Stimulated activated CD8-positive, alpha-beta memory T cell treated with anti-CD3 and anti-CD28 coated beads, Interleukin-12 subunit alpha, Interleukin-12 subunit beta, amount 100 ng/mL, for 1 hour (primary cell): ENCODE data around the gene MOGAT2.

Experiments
- DNase-seq: peaks from one replicate; pipeline ENCODE4 v3.0.0-alpha.2; 2020; ENCODE audit warnings: low read depth

Gene MOGAT2

DNA sequence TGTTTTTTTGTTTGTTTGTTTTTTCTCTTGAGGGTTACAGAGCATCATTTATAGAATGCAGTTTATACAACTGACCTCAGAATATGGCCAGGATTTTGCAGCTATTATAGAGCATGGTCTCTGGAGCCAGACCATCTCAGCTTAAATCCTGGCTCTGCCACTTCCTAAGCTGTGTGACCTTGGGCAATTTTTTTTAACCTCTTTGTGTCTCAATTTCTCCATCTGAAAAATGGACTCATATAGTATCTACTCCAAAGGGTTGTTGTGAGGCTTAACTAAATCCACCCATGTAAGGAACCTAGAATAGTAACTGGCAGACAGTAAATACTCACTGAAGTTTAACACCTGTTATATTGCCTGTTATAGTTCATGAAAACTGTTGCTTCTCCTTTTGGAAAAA, 42.6 kb downstream of the MOGAT2 start:
- DNase-seq = no peak

DNA sequence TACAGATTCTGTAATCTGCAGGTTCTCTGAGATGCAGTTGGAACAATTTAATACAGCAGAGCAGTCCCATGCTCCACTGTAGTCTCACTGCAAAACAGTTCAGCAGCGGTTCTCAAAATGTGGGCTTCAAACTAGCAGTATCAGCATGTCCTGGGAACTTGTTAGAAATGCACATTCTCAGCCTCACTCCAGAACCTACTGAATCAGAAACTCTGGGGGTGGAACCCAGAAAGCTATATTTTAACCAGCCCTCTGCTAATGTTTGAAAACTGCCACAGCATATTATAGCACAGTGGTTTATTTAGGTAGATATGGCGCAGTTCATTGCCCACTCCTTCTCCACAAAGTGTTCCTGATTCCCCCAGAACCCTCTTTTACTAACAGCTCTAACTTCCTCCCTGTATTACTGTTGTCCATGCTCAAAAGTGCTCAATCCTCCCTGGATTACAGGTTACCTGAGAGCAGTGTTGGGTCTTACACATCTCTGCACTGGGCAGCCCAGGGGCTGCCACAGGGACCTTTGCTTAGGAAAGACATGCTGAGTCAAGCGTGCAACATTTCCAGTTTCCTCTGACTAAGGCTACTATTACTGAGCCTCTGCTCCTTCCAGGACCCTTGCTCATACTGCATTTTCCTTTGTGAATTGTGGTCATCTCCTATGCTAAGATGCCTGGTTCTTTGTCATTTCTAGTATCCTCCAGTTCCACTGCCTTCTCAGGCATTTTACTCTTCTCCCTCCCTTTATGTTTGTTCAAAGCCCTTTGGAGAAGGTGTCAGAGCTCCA, 43.3 kb downstream of the MOGAT2 start:
- no peak for DNase-seq

DNA sequence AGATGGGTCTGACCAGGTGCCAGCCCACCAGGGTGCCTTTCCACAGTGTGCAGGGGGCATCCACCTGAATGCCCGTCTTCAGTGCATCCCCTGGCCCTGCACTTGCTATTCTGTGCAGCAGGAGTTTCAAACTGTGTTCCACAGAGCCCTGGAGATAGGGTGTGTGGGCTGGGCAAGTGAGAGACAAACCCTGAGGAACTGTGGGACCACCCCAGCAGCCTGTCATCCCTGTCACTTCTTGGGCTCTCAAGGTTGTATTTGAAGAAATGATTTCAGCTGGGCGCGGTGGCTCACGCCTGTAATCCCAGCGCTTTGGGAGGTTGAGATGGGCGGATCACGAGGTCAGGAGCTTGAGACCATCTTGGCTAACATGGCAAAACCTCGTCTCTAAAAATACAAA, 44.5 kb downstream of the MOGAT2 start:
- no peak for DNase-seq

DNA sequence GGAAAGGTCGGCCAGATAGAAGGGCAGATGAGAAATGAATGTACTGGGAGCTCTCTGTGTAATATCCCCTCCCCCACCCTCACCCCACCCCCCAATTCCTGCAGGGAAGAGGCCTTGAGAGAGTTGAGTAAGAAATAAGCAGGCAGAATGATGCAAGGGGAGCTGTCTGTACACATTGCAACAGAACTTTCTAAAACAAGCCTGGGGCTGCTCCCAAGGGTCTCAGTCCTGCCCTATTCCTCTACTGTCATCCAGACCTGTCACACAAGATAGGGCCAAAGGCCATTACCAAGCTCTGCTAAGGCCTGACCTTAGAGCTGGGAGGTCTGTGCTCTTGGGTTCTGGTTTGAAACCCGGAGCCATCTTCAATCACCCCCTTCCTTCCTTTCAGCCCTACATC, 45.2 kb downstream of the MOGAT2 start:
- no peak for DNase-seq

DNA sequence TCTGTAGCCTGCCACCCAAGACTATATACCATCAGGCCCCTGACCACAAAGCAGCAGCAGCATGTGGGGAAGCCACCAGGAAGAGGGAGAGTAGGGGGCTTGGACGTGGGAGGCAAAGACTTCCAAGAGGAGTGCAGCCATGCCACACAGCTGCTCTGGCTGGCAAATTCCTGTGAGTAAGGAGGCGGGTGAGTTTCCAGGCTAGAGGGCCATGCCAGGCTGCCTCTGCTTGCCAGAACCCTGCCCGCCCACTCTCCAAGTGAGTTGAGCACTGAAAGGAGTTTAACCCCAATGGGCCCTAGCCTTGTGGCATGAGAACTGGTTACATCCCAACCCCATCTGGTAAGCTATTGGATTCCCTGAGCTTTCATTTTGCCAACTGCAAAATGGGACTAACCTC, 46.2 kb downstream of the MOGAT2 start:
- DNase-seq = no peak

DNA sequence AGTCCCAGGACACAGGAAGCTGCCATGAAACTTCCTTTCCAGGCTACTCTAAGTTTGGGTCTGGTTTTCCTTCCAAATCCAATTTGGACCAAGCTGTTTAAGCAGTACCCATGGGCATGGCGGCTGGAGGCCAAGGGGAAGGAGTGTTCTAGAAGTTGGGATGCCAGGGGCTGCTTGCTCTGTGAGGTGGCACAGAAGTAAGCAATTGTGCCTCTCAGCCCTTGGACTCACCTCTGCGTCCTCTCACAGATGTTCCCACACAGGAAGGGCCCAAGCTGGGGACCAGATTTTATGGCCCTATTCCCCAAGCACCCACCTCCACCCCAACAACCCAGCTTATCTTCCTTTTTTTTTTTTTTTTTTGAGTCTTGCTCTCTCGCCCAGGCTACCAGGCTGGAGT, 47.5 kb downstream of the MOGAT2 start:
- DNase-seq = no peak

DNA sequence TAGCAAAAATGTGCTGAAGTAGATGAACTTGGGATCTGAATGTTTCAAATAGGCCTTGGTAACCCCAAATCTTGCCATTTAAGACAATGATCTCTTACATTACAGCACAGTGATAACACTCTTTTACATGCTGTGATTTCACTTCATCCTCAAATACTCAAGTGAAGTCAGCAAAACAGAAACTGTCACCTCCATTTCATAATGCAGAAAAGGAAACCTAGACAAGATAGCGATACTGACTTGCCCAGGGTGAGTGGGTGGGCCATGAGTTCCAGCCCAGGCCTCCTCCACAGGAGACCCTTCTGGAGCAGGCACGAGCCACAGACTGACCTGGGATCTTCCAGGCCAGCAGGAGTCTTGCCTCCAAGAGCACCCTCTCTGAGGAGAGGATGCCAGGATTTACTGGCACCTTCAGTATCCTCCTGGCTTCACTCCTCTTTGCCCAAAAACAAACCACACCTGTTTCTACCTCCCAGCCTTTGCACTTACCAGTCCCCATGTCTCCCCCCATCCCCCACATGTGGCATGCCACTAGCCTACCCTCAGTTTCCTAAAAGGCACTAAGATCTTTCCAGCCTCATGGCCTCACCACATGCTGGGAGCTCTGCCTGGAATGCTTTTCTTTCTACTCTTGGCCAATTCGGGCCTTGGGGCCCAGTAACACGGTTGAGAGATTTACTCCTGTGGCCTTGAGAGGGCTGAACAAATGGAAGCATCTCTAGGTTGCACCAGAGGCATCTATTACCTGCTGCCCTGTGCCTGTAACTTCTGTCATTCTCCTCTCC, 49.0 kb downstream of the MOGAT2 start:
- no peak for DNase-seq

DNA sequence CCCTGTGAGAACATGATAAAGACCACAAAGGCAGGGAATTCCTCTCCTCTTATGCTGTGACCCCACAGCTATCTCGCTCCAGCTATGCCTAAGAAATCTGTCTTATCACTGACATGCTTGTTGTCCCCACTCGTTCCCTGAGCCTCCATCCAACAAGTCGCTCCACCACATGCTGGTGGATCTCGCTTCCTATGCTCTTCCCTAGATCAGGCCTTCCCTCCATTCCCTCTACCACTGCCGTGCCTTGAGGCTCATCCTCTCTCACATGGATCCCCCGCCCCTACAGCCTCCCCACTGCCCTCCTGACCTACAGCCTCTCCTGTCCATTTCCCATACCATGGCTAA, 49.6 kb downstream of the MOGAT2 start:
- no peak for DNase-seq

DNA sequence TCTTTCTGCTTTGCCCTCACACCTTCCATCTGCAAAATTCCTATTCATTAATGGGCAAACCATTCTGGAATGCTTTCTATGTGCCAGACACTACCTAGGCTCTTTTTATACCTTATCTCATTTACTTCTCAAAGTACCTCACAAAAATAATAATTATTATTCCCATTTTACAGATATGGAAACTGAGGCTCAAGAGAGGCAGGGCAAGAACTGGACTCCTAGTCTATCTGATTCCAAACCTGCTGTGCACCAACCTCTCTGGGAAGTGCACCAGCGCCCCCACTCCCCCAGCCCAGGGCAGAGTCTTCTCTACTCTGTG, 50.1 kb downstream of the MOGAT2 start:
- DNase-seq = no peak

DNA sequence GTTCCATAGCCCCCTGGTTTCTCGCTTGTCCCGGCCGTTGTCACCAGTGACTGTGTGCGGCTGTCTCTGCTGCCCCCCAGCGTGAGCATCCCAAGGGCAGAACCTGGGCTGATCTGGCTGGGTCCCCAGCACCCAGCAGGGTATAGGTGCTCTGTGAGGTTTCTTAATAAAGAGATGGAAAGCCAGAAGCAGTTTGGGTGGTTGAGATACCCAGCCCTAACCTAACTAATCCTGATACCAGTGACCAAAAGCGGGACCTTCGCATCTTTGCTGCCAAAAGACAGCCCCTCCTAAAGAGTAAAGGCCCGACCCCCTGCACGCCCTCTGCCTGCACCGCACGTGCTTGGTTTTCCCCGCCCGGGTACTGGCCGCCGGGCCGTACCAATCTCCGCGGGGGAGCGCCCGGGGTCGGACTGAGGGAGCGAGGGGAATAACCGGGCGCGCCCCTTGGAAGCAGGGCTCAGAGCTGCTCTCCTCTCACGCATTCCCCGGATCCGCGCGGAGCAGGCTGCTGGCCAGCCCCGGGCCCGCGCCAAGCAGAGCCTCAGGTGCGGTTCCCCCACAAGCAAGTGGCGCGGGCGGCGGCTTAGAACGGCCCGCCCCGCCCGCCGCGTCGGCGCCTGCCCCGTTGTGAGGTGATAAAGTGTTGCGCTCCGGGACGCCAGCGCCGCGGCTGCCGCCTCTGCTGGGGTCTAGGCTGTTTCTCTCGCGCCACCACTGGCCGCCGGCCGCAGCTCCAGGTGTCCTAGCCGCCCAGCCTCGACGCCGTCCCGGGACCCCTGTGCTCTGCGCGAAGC, 50.7 kb downstream of the MOGAT2 start, which contains the start of gene DGAT2:
Gene DGAT2, plus strand, starts transcription at position 667 of the 797 bp plus-strand sequence. CDS start 214 bp downstream, outside the sequence.
- peak; percentile 47 for DNase-seq

DNA sequence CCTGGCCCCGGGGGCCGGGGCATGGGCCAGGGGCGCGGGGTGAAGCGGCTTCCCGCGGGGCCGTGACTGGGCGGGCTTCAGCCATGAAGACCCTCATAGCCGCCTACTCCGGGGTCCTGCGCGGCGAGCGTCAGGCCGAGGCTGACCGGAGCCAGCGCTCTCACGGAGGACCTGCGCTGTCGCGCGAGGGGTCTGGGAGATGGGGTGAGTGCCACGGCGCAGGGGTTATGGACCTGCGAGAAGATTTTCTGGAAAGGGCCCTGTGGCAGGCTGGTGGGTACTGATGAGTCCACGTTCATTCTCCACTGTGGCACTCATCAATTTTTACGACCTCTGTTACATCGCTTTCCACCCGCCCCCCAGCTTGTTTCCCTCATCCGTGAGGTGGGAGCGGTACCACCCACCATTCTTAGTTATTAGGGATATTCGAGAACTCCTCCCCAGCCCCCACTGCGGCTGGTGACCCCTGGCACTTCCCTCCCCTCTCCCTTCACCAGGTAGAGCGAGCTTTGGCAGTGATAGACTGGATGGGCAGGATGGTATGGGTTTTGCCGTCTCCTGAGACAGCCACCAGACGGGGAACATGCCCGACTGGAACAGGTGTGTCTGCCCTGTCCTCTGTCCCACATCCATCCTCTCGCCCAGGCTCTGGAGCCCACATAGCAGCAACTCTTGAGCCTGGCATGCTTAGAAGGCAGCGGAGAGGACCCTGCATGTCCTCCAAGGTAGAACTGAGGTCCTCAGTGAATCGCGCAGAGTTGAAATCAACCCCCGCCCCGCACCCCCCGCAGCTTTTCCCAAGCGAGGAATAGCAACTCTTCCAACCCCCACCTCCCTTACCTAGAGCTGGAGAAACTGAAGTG, 51.5 kb downstream of the MOGAT2 start:
- DNase-seq = no peak

DNA sequence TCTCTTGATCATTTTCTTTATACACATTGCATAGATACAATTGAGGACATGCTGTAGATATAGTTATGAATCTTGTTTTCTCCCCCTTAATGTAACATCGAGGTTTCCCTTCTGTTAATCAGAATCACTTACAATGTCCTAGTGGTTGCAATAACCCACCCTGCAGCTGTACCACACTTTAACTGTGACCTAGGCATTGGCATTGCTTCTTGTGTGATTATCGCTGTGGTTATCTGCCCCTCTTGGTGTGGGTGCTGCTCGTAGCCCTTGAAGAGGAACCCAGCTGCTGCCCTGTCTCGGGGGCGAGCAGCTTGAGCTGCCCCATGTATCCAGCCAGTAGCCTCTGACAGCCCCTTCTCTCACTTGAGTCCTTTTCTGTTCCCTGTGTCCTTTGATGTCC, 52.5 kb downstream of the MOGAT2 start:
- no peak for DNase-seq

DNA sequence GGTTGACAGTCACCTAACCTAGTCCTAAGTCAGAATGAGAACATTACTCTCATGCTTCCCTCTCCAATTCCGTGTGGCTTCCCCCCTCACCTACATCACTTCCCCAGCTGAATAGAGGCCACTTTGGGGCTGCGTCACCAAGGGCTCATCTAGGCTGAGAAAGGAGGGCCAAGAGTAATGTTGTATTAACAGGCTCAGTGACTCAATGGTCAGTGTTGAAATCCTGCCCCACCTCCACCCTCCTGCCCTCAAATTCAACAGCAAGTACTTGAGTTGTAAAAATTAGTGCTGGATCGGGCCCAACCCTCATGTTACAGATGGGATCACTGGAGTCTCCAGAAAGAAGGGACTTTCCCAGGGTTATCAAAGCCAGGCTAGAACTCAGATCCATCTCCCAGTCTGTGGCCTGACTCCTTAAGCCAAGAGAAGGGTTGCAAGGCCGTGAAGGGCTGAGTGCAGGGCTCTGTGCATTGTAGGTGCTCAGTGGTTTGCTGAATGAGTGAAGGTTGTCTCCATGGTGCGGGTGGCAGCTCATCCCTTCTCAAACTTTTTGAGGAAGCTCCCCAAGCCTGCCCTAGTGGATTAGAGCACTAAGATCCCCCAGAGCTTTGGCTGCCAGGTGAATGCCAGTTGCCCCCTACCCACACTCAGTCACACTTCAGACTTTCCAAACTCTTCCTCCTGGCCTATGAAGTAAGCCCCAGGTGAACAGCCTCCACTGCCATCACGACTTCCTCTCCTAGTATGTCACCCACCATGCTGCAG, 54.2 kb downstream of the MOGAT2 start:
- no peak for DNase-seq

DNA sequence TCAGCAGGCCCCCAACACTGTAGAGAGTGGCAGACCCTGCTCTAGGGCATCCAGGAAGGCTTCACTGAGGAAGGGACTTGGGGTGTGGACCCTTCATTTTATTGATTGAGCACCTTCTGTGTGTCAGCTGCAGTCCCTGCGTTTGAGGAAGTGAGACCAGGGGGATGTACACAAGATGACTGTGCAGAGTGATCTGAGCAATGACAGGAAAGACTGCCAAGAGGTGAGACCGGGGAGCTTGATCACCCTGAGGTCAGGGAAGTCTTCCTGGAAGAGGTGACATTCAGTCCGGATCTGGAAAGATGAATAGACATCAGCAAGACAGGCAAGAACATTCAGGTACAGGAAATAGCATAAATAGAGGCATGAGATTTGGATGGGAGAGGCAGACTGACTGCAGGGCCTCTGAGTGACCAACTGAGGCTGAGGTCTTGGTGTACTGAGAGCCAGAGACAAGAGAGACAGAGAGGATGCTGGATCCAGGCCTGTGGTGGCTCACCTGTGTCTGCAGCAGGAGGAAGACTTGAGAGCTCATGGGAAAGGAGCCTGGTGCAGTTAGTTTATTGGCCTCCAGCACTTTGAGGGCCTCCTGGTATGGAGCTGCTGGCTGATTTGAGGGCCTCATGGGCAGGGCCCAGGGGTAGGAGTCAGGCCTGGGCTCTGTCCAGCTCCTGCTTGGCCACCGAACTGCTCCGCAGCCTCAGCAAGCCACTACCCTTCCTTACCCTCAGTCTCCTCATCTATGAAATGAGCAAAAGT, 56.1 kb downstream of the MOGAT2 start:
- DNase-seq = no peak

DNA sequence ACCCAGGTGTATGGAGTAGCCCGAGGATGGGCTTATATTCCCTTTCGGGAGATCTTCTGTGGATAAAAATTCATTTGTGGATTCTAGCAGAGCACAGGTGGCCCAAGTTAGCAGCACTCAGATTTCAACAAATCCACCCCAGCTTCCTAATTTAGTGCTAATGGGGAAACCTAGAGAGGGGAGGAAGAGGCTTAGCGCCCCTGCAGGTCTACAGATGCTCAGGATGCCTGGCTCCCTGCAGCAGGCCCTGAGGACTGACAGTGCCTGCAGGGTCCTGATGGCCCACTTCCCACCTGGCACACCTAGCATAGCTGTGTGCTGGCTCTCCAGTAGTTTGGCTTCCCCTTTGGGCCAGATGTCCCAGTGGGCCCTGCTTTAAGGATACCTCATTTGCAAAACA, 57.4 kb downstream of the MOGAT2 start:
- no peak for DNase-seq

DNA sequence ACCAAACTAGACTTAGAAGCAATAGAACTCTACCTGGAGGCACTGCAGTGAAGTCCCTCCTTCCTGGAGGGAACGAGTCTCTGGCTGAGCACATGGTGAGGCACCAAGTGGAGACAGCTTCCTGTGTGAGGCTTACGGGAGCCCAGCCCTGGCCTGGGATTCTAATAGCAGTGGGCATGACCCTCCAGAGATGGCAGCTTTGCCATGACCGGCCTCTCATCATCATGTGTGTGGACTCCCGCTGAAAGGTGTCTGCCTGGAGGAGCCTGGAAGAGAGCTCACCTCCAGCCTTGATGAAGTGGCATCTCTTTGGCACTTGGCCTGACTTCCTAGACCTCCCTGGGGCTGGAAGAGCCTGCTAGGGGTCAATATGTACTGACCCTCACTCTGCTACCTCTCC, 58.9 kb downstream of the MOGAT2 start:
- DNase-seq = no peak

DNA sequence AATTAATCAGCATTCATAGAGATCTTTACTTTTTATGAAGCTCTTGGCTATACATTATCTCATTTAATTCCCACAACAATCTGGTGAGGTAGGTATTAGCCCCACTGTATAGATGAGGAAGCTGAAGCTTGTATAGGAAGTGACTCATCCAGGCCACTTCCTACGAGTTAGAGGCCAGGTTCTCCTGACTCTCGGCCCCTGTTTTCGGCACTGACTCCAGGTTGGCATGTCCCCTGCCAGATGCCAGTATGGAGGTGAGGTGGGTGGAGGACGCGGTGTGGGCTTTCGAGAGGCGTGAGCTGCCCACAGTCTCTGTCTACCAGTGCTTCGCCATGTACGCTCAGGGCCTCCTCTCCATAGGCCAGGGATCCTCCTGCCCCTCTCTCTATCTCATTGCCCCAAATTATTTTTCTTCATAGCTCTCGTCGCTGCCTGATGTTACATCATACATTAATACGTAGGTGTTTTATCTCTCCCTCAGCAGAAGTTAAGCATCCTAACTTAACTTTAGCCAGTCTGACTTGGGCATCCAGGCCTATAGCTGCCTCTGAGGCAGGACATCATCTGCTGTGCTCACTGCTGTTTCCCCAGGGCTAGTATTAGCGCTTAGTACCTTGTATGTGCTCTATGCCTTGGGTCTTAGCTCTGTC, 59.9 kb downstream of the MOGAT2 start:
- DNase-seq = no peak

DNA sequence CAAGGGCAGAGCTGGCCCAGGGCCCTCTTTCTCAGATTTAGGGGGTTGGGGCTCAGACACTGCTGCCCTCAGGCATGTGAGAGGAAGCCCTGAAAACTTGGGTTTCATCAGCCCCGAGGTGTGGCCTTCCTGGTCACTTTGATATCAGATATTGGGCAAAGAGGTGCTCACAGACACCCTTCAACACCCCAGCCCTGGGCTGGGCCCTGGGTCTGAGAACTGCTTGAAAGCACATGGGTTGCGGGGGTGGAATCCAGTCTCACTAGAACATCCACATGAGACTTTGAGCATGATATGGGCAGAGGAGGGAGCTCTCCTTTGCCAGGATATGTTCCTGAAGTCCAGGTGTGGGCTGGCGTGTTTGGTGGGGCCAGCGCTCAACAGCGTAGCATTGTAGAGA, 61.3 kb downstream of the MOGAT2 start:
- no peak for DNase-seq

DNA sequence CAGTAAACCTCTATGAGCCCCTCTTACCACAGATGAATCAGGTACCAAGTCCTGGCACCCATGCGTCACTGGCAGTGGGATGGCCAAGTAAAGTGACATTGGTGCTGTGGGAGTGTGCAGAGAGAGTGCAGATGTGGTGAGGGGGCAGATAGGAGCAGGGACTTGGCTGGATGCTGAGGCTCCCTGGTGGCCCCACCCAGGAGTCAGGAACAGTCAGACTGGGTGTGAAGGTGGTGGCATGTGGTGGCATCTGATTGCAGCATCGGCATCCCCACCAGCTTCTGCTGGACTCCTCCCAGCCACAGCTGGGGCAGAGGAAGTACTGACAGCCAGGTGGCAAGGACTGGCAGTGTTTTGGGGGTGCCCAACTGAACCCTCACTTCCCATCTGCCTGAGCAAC, 62.3 kb downstream of the MOGAT2 start:
- no peak for DNase-seq

DNA sequence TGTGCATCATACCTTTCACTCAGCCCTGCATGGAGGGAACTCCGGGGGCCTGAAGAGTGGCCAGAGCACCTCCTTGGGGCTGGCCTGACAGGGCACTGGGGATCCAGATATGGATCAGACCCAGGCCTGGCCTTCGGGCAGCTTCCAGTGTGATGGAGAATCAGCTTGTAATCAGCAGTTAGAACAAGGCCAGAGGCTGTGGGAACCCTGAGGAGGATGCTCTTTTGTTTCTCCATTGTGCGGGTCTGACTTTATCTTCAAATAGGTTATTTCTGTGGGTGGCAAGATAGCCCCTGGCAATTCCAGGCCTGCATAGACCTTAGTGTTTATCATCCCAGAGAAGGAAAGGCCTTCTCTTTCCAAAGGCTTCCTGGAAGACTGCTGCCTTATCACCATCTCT, 63.2 kb downstream of the MOGAT2 start:
- DNase-seq = no peak
